Raji (cell line): Measurements from ENCODE around the gene PCSK1.

ENCODE experiments used
- POLR2A ChIP-seq: IDR thresholded peaks from 2 replicates; pipeline ENCODE4 v1.6.1; 2011; ENCODE audit warnings: low read depth, low read length, control low read depth; ENCODE audit not compliant: insufficient read depth

PCSK1 gene

DNA sequence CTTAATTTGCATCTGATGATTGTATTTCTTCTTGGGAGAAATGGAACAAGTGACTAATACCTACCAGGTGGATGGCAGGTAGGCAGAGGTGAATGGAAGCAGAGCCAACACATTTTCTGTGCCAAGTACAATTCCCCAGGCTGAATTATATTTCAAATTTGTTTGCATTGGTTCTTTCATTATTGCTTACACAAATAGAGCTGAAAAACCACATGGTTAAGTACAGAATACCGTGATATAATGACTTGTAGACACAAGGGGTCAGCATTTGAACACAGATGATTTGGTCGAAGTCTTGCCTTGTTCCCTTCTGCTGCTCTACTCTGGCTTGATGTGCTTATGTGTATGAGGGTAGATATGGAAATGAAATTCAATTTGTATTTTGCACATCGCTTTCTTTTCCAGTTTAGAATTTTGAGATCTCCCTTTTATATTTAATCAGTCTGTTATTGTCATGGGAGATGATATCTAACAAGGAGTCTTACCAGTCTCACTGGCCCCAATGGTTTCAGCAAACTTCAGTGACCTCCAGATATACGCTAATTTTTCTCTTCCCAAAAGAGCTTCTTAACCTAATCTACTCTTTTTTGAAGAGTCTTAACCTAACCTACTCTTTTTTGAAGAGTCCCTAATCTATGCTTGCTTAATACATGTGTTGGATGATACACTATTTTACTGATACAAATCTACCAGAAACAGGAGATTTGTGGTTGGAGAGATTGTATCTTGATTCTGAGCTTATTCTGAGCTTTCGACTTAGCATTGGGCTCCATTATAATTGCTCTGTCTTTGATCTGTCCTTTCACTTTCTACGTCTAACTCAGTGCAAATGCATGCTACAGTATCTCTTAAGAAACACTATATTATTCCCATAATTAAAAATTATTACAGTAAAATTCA lies 88.1 kb downstream of the PCSK1 start:
- no peak for TF ChIP-seq POLR2A

DNA sequence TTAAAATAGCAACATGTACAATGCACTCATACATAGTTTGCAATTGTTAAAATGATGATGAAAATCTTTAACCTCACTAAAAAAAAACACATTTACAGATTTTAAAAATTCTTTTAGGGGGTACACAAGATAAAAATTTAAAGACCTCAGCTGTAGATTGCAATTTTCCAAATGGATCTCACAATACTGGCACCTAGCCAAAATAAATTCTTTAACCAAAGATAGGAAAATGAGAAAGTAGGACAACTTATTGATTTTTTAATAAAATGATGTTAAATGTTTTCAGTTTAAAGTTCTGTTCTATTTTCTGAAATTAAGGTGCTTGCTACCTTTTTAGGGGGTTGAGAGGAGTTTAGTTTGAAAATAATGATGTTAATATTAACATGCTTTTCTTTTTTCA lies 90.0 kb downstream of the PCSK1 start:
- no peak for TF ChIP-seq POLR2A

DNA sequence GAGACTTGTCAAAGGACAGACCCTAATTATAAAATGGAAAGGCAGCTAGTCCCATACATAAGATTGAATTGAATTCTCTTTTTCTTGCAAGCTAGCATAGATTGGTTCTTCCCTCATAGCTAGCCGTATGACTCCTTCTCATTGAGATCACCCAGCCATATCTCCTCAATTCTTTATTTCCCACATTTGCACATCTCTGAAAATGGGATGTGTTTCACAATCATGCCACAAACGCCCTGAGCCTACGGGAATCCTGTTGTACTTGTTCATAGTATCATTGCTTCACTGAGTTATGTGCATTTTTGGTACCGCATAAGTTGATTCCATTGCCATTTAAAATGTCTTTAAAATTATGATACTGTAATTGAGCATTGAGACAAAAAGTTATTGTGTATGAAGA lies 90.5 kb downstream of the PCSK1 start:
- no peak for TF ChIP-seq POLR2A
